Hippocampal formation (tissue), 2 donors: ENCODE results near the gene TLE1.
"Not testable (repeated sequence)": the region's sequence is repeated elsewhere in the genome, so short reads cannot be mapped to it uniquely, and the experiment has no call there.

Experiments used
- DNase-seq, 2 donors: peaks; one replicate each; lab custom pipeline; 2025; lab: John Stamatoyannopoulos, UW

TLE1 gene

GRCh38 chr9:81622471-81623255 is 66.7 kb downstream of the TLE1 start:
- DNase-seq: no peak

- no peak for DNase-seq
These were observed 67.5 kb downstream of the TLE1 start for GRCh38 chr9:81621785-81622259.

DNA sequence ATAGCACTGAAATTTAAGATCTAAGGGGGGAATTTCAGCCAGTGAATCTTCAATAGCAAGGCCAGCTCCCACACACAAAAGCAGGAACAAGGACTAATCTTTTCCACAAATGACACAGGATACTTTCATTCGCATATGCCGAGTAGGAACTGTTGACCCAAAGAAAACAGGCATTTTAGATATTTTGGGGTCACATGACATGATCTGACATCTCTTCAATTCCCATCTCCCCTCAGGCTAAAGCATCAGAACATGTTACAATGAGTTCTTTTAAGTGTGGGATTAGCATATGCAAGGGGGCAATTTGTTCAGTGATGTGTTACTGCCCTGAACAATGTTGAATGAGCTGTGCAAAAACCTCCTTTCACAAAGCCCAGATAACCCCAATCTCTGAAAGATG is 68.2 kb downstream of the TLE1 start:
- DNase-seq: no peak

GRCh38 chr9:81620002-81620390 is 69.4 kb downstream of the TLE1 start:
- DNase-seq: no peak

GRCh38 chr9:81619353-81620001 is 69.9 kb downstream of the TLE1 start:
- no peak for DNase-seq

DNA sequence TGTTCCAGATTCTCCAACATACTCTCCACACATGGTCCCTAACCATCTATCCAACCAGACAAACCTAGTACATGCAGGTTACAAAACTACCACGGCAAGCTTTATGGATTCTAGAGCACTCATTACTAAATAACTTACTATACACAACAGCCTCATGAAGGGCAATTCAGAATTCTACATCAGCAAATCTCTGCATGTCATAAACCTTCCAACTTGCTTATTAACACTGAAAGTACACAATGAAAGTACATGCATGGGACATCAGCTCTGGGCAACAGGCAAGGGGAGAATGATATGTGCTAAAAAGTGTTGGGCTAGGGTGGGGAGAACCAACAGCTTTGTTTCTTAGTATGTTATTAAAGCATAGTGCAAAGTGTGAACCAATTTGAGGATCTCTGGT is 70.4 kb downstream of the TLE1 start:
- DNase-seq: no peak

DNA sequence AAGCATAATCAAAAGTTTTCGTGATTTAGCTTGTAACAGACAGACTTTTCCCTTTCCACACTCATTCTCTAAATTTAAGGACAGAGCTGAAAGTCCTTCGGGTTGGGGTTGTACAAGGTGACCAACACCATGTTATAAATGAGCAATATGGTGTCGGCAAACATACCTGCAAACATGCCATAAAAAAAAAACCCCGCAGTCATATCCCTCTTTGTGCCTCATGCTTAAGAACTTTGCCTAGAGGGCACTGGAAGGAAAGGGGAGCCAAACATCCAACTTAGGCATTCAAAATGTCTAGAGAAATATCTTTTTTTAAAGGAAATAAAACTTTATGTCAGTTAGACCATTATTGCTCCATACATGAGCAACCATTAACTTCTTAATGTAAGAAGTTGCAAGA is 73.2 kb downstream of the TLE1 start:
- no peak for DNase-seq

- no peak for DNase-seq
These were observed 75.0 kb downstream of the TLE1 start for GRCh38 chr9:81614335-81614734.

DNA sequence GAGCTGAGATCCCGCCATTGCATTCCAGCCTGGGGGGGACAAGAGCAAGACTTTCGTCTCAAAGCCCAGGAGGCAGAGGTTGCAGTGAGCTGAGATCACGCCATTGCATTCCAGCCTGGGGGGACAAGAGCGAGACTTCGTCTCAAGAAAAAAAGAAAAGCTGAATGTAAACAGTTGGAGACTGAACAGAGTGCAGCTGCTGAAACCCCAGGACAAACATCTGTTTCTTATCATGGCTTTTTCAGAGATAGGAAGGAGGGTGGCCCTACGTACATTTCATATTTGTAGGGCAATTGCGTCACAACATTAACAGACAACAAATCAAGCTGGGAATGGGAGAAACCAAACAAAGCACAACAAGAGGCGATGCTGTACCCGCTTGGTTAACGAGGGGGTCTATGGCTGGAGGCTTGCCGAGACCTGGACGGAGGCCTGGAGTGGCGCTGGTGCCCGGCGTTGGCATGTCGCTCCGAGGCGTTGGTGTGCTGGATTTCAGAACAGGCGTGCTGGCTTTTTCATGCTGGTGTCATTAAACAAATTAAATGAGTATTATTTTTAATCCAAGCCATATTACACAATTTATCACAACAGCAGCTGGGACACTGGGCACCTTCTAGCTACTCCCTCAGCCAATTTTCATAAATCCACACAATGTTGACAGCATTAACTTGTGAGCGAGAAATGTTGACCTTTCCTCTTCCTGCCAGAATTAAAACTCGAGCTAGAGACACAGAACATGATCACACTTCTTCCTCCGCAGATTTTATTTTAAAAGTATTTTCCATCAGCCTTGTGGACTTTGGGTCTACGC is 76.1 kb downstream of the TLE1 start:
- DNase-seq: peak in 1 of 2 donors; percentile 55

DNA sequence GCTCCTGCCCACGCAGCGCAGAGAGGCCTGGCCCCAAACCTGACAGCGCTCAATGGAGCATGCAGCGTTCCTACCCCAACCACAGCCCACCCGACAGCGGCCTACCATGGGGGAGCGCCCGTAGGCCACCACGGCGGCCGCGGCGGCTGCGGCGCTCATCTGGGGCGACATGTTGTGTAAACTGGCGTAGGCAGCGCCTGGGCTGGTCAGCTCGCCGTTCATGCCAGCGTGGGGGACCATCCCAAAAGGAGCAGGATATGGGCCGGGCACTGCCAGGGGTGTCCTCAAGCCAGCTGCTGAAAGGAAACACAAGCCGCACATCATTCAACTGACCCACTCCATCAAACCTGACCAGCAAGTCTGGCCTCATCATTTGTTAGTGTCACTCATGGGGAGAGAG is 77.7 kb downstream of the TLE1 start:
- DNase-seq: no peak

DNA sequence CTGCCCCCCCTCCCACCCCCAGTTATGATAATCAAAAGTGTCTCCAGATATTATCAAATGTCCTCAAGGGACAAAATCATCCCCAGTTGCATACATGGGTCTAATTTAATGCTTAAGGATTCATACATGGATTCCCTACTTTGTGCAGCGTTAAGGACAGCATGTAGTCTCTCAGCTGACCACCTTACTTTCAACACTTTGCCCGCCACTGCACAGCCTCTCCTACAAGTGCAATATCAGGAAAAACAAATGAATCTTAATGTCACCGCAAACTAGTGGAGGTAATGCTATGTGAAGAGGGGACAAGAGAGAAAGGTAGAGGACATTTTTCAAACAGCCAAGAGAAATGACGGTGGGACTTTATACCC is 78.6 kb downstream of the TLE1 start:
- DNase-seq: no peak

DNA sequence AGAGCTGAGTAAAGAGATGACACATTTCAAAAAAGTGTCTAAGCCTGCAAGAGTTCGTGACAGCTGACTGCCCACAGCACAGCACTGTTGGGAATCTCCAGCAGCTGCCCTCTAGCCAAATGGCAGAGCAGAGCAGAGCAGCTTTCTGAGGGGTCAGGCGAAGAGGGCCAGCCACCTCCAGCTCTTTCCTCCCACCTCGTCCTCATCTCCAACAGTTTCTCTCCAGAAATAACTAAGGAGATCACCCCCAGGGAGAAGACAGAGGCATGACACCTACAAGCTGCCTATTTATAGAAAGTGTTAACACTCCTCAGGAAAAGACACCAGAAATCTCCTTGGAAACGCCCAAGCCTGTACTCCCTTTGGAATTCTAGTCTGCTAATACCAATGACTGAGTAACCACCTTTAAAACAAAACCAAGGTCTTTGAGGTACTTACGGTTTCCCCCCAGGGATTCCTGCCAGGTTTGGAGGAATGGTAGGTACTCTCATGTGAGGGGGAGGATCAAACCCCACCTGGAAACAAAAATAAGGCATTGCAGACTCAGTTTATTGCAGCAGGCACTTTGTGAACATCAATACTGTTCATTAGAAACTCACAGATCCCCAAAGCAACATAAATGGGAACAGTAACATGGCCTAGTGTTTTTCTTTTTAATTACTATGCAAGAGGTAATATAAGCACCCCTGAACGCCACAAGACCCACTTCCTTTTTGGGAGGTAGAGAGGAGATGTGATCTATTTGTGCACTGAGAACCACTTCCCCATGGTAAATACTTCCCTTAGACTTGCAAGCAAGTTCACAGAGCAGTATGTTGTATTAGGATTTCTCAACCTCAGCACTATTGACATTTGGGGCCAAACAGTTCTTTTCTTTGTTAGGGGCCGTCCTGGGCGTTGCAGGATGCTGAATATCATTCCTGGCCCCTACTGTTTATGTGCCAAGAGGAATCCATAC is 79.3 kb downstream of the TLE1 start:
- DNase-seq: peak in 1 of 2 donors; percentile 14

DNA sequence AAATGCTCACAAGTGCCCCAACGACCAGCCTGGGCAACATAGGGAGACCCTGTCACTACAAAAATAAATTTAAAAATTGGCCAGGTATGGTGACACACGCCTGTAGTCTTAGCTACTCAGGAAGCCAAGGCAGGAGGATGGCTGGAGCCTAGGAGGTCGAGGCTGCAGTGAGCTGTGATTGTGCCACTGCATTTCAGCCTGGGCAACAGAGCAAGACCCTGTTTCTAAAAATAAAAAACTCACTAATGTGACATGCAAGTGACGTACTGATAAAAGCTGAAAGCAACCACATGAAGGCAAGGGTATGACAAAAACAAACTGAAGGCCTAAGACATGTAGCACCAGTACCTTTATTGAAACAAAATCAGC is 81.1 kb downstream of the TLE1 start:
- no peak for DNase-seq

GRCh38 chr9:81607593-81608288 is 81.6 kb downstream of the TLE1 start:
- no peak for DNase-seq

GRCh38 chr9:81606261-81606660 is 83.1 kb downstream of the TLE1 start:
- not testable (repeated sequence) for DNase-seq

- DNase-seq: no peak
These were observed 84.1 kb downstream of the TLE1 start for GRCh38 chr9:81605170-81605670.

DNA sequence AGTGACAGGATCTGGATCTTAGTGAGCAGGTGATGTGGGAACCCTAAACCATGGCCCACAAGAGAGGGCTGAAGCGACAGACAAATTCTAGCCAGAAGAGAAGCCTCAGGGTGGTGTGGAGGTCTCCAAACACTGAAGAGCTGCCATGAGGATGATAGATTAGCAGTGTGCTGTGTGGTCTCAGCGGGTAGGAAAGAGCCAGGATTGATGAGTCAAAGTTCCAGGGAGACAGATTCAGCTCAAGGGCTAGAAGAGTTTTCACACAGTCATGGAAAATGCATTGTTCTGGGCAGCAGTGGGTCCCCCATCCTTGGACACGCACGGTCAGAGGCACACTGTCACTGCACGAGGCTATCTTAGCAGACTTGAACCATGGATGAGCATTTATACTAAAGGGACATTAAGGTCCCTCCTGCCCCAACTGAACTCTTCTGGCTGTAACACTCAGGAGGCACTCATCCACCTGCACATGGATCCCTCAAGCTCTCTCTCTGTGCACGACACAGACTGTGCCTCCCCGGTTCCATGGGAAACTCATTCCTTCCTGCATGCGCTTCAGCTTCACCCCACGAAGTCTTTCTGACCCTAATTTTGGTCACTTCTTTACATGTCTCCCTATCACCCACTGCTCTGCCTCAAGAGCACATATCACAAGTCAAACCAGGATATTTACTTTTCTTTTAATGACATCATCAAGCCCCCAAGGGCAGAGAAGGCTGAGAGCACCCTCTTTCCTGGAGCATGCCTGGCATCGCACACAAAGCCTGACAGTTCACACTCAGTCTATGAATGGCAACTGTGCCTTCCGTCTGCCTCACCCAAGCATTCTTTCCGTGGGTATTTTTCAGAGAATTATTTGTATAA is 84.8 kb downstream of the TLE1 start:
- no peak for DNase-seq

GRCh38 chr9:81602887-81603680 is 86.3 kb downstream of the TLE1 start:
- DNase-seq: no peak
